H1 (cell line): ENCODE measurements around the gene CEMIP2. TPM values are rescaled to one million over a fixed set of nuclear protein-coding genes. Genes with fewer than 3 reads are reported as not detected.

ENCODE experiments used
- MAFK ChIP-seq: IDR thresholded peaks from 2 replicates; pipeline ENCODE4 v1.6.1; 2012; ENCODE audit warnings: low read depth, mild to moderate bottlenecking, improper control_type of control experiment, low read length
- RXRA ChIP-seq: IDR thresholded peaks from 2 replicates; pipeline ENCODE4 v1.6.1; 2011; ENCODE audit warnings: low read depth, mild to moderate bottlenecking, low read length, moderate library complexity; ENCODE audit not compliant: insufficient read depth
- SP1 ChIP-seq: IDR thresholded peaks from 2 replicates; pipeline ENCODE4 v1.6.1; 2011; ENCODE audit warnings: low read depth, low read length
- SP4 ChIP-seq: IDR thresholded peaks from 2 replicates; pipeline ENCODE4 v1.6.1; 2012; ENCODE audit warnings: low read length, inconsistent platforms
- SUZ12 ChIP-seq: fragments of 200-600 bp; sonication (generic); IDR thresholded peaks from 2 replicates; pipeline ENCODE4 v1.6.1; 2012; ENCODE audit warnings: mild to moderate bottlenecking, inconsistent platforms, low read length, moderate library complexity, mixed read lengths
- TAF1 ChIP-seq: IDR thresholded peaks from 2 replicates; pipeline ENCODE4 v1.6.1; 2011; ENCODE audit warnings: mild to moderate bottlenecking, low read depth, low read length
- polyA plus RNA-seq, 7 experiments: library from polyadenylated mRNA; depleted of rRNA in 3 of 7; stranded (reverse) in 5 of 7; unstranded in 2 of 7; fragments of >200 nt in 5 of 7; fragments of 200-250 nt in 2 of 7; gene quantifications; 1 replicate in 5 of 7; 2 replicates in 1 of 7; 4 replicates in 1 of 7; pipeline versions ENCODE4 v1.2.1 to v1.2.3, GENCODE V29; 2011 to 2013; ENCODE audit warnings: missing spikeins in 2 of 7, mixed read lengths in 2 of 7
- total RNA-seq: library from RNA; stranded (reverse); fragmentation: NEBNext Ultra II Directional; extraction: Animal tissue kit (Norgen Biotek cat#: 25700); gene quantifications from 2 replicates; pipeline ENCODE4 v1.2.1, GENCODE V29; 2021

Gene CEMIP2
- total and polyA plus RNA-seq, 2 of the 8 experiments (the other 6 are each of a cell fraction or from before 2014, with no cell fraction given), result 25.2 to 52.1 TPM

DNA sequence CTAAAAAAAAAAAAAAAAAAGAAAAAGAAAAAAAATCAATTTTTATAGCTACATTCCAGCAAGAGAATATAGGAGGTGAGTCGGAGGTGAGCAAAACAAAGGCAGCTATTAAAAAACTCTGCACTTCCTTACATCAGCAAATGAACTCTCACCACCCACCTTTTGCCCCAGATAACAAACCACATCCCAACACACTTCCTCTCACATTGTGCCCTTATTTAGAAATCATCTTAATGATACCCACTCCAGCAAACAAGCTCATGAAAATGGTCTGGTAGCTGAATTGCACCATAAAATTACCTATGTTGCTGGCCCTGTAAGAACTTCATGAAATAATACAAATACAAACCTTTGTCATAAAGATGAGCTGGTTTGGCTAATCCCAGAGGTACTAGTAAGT lies 82.9 kb downstream of the CEMIP2 start (continued):
- no peak for TF ChIP-seq MAFK
- no peak for TF ChIP-seq SP1
- no peak for TF ChIP-seq TAF1
- TF ChIP-seq SP4, result no peak
- TF ChIP-seq RXRA, result no peak
- TF ChIP-seq SUZ12, result no peak
